Right ventricle myocardium inferior (tissue), 1 donor: Measurements from ENCODE around the gene NUMB. TPM values are rescaled to one million over a fixed set of nuclear protein-coding genes. Genes with fewer than 3 reads are reported as not detected.
"Not testable (repeated sequence)": the region's sequence is repeated elsewhere in the genome, so short reads cannot be mapped to it uniquely, and the experiment has no call there.

ENCODE experiments used
- ATAC-seq: fragments of 200-7000 bp; cut with Tn5 transposase; one replicate; pipeline ENCODE4 v1.9.1; 2020; ENCODE audit warnings: mild to moderate bottlenecking, moderate library complexity
- DNase-seq: peaks from one replicate; pipeline ENCODE4 v3.0.0; 2021; ENCODE audit errors: missing footprints
- intact Hi-C: fragments of 100-400 bp; cut with DNase I; formaldehyde crosslinking; loops from one replicate; pipeline ENCODE4 v1.11.0; 2022
- total RNA-seq: library from RNA; stranded (reverse); fragmentation: NEBNext Ultra II Directional; extraction: Animal tissue kit (Norgen Biotek cat#: 25700); gene quantifications from one replicate; pipeline ENCODE4 v1.2.1, GENCODE V29; 2021
- donor health status: DM: no; HTN: yes; CAD: no; lungs with severe emphysema.

NUMB gene
- total RNA-seq, 1 donor from 2014 or later = 39.8 TPM

- intact Hi-C loops = no loop called here
- DNase-seq = no peak
- ATAC-seq = no peak
Observed at GRCh38 chr14:73383356-73383755, 75.0 kb downstream of the NUMB start.

GRCh38 chr14:73381380-73382013 lies 76.8 kb downstream of the NUMB start:
- no peak for DNase-seq
- no peak for ATAC-seq
- intact Hi-C loops = no loop called here

GRCh38 chr14:73376585-73376984 lies 81.8 kb downstream of the NUMB start:
- DNase-seq (no peak), ATAC-seq (peak; percentile 46)
- intact Hi-C loops = no loop called here

- ATAC-seq (no peak), DNase-seq (no peak)
- intact Hi-C loops = no loop called here
Observed at GRCh38 chr14:73375861-73376260, 82.5 kb downstream of the NUMB start.

DNA sequence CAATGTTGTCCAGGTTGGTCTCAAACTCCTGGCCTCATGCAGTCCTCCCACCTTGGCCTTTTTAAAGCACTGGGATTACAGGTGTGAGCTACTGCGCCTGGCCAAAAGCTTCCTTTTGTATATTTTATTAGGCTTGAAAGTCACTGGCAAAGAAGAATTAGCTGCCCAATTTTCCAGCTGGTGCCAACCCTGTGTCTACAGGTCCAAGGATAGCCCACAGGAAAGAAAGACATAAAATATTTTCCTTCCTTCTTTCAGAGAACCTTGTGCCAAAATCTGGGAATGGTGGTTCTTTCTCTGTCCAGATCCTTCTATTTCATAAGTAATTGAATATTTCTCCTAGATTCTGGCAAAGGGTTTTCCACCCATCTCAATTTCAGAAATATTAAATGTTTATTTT lies 84.1 kb downstream of the NUMB start:
- no peak for ATAC-seq
- no peak for DNase-seq
- intact Hi-C loops = no loop called here

DNA sequence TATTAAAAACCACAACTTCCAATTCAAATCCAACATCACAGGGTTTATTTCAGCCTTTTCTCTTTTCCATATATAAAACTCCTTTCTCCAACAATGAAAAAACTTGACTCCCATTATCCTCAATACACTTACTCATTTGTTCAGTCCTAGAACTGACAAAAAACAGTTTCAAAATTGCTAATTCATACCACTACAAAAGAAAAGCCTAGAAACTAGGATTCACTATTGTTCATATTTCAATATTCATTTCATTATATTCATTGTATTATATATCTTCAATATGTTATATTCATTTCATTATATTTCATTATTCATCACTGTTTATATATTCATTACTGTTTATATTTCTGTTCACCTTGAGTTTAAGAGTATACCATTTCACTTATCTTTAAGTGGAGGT lies 85.8 kb downstream of the NUMB start:
- DNase-seq (no peak), ATAC-seq (no peak)
- intact Hi-C loops = no loop called here

- DNase-seq (no peak), ATAC-seq (no peak)
- intact Hi-C loops = no loop called here
Observed at GRCh38 chr14:73370561-73370960, 87.8 kb downstream of the NUMB start.

DNA sequence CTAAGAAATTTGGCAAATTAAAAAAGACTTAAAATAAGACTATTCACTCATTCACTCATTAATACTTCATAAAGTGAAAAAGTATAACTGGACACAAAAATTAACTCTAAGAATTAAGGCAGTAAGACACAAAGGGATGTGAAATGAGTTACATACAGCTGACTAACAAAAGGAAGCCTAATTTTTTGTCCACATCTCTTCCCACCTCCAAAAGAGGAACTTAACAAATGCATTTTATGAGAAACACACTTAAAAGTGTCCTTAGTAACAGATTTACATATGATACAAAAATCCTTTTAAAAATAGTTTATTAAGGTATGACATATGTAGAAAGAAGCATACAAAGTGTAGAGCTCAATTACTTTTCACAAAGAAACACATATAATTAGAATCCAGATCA lies 88.9 kb downstream of the NUMB start:
- DNase-seq (no peak), ATAC-seq (no peak)
- intact Hi-C loops = no loop called here

- DNase-seq (no peak), ATAC-seq (no peak)
- intact Hi-C loops = no loop called here
Observed at GRCh38 chr14:73368616-73369015, 89.7 kb downstream of the NUMB start.

- no peak for DNase-seq
- ATAC-seq = no peak
- intact Hi-C loops = no loop called here
Observed at GRCh38 chr14:73365727-73366126, 92.6 kb downstream of the NUMB start.

DNA sequence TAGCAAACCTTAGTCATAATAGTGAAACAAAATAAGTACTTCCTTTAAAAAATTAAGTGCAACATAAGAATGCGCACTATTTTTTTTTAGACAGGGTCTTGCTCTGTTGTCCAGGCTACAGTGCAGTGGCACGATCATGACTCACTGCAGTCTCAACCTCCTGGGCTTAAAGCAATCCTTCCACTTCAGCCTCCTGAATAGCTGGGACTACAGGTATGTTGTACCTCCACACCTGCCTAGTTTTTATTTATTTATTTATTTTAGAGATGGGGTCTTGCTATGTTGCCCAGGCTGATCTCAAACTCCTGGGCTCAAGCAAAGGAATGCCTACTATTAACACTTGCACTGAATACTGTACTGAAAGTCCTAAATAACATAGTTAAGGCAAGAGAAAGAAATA lies 93.8 kb downstream of the NUMB start:
- no peak for ATAC-seq
- DNase-seq = no peak
- intact Hi-C loops = no loop called here

- ATAC-seq (no peak), DNase-seq (no peak)
- intact Hi-C loops = no loop called here
Observed at GRCh38 chr14:73359445-73359844, 98.9 kb downstream of the NUMB start.

- DNase-seq = no peak
- intact Hi-C loops = no loop called here
- ATAC-seq = no peak
Observed at GRCh38 chr14:73358187-73358586, 100.2 kb downstream of the NUMB start.

DNA sequence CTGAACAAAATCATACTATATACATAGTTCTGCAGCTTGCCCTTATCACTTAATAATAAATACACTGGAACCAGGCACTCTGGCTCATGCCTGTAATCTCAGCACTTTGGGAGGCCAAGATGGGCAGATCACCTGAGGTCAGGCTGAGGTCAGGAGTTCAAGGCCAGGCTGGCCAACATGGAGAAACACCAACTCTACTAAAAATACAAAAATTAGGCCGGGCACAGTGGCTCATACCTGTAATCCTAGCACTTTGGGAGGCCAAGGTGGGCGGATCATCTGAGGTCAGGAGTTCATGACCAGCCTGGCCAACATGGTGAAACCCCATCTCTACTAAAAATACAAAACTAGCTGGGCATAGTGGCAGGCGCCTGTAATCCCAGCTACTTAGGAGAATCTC lies 109.3 kb downstream of the NUMB start:
- intact Hi-C loops, DNase-seq: not testable (repeated sequence)

DNA sequence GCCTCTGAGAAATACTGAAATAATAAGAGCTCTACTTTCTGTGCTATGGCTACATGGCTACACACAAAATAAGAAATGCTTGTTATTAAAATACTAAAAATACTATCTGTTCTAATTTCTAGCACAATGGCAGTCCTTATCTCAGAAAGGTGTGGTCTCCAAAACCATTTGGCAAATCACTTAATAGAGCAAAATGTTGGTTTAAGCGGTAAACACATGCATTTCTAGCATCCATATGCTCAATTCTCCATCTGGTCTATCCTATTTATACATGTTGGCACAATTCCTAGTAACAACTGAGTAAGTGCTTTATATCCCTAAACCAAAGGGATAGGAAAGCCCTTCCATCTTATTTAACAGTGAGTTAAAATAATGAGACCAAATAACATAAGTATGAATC lies 114.0 kb downstream of the NUMB start:
- DNase-seq = no peak
- intact Hi-C loops = no loop called here
- no peak for ATAC-seq

More for the DNA sequence above, 109.3 kb downstream of the NUMB start:
- ATAC-seq = not testable (repeated sequence)

GRCh38 chr14:73342670-73343069 lies 115.7 kb downstream of the NUMB start:
- ATAC-seq = no peak
- intact Hi-C loops = no loop called here
- DNase-seq = no peak

- no peak for ATAC-seq
- no peak for DNase-seq
- intact Hi-C loops = no loop called here
Observed at GRCh38 chr14:73339846-73340595, 118.3 kb downstream of the NUMB start.

- ATAC-seq (no peak), DNase-seq (no peak)
- intact Hi-C loops = no loop called here
Observed at GRCh38 chr14:73339206-73339605, 119.1 kb downstream of the NUMB start.

DNA sequence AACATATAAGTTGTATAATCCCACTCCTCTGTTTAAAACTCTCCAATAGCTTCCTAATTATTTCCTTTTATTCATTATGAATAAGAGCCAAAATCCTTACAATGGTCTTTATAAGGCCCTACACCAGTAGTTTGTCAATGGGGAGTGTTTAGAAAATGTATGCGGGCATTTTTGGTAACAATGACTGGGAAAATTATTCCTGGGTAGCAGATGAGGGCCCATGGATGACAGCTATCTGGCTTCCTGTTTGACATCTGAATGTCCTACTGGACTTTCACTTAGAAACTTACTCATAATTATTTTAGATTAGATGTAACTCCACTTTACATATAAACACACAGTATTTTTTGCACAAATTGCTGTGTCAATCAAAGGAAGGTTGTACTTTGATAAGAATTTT lies 119.8 kb downstream of the NUMB start:
- intact Hi-C loops = no loop called here
- DNase-seq (no peak), ATAC-seq (no peak)

- no peak for DNase-seq
- intact Hi-C loops = no loop called here
- ATAC-seq = no peak
Observed at GRCh38 chr14:73333031-73333430, 125.3 kb downstream of the NUMB start.
